DMS 273 (cell line): ENCODE measurements around the gene SDK1.
"Not testable (repeated sequence)": the region's sequence is repeated elsewhere in the genome, so short reads cannot be mapped to it uniquely, and the experiment has no call there.

Experiments used
- DNase-seq: peaks from one replicate; lab custom pipeline; 2025; ENCODE audit not compliant: unreplicated experiment; lab: John Stamatoyannopoulos, UW

SDK1 gene

DNA sequence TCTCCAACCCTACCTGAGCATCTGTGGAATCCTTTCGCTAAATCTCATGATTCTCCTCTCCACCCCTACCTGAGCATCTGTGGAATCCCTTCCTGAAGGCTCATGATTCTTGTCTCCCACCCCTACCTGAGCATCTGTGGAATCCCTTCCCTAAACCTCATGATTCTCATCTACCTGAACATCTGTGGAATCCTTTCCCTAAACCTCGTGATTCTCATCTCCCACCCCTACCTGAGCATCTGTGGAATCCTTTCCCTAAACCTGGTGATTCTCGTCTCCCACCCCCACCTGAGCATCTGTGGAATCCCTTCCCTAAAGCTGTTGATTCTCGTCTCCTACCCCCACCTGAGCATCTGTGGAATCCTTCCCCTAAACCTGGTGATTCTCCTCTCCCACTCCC lies 342.0 kb downstream of the SDK1 start:
- DNase-seq: no peak

DNA sequence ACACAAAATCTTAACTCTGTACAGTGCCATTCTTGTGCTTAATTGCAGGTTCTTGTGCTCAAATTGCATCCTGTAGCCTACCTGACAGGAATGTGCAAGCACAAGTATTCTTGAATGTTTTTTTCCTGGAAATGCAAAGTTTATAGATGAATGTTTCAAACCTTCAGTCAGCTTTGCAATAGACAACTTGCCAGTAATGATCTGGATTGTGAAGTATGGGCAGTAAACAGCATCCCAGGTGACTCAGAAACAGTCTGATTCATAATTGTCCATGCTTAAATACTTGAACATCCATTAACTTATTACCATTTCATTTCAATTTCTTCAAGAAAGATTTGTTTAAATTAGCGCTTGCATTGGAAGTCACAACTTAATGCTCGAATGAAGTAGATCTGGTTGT lies 347.2 kb downstream of the SDK1 start:
- no peak for DNase-seq

DNA sequence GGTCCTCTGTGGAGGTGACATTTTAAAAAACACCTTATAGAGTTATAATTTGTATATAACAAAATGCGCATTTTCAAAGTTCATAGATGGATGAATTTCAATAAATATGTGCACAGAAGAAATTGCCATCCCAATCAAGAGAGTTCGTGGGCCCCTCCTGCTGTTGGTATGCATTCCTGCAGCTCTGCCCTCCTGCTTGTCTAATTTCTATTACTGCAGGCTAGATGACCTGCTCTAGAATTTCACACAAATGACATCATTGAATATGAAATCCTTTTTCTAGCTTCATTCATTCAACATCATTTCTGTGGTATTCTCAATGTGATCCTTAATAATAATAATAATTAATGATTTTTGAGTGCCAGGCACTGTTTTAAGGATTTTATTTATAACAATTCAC lies 348.2 kb downstream of the SDK1 start:
- peak; percentile 35 for DNase-seq

DNA sequence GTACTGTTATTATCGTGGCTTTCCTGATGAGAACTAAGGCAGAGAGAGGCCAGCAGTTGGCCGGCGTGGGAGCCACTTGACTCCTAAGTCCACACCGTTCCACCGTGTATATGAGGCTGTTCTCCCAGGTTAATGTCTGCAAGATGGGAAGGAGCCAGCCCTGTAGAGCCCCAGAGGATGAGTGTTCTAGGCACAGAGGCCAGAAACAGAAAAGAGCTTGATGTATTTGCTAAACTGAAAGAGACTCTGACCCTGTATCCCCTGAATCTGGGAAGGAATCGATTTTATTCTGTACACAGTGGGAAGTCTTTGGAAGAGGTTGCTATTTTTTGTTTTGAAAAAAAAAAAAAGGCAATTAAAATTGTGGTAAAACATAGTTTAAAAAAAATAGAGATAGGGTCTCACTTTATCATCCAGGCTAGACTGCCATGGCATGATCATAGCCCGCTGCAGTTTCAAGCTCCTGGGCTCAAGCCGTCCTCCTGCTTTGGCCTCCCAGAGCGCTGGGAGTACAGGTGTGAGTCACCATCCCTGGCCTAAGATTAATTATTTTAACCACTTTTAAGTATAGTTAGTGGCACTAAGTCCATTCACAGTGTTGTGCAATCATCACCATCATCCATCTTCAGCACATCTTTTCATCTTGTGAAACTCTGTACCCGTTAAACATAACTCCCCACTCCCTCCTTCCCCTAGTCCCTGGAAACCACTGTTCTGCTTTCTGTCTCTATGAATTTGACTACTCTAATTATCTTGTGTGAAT lies 348.8 kb downstream of the SDK1 start:
- DNase-seq: no peak

DNA sequence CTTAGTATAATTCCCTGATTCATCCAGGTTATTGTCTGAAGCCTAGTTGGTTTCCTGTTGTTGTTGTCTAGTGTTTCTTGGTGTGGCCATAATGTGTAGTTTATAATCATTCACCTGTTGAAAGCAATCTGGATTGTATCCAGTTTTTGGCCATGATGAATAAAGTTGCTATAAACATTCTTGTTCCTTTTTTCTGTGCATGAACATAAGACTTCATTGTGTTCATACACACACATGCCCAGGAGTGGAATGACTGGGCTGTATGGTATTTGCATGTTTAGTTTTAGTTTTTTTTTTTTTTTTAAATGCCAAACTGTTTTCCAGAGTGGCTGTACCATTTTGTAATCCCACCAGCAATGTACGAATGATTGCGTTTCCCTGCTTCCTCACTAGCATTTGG lies 349.8 kb downstream of the SDK1 start:
- DNase-seq: no peak

DNA sequence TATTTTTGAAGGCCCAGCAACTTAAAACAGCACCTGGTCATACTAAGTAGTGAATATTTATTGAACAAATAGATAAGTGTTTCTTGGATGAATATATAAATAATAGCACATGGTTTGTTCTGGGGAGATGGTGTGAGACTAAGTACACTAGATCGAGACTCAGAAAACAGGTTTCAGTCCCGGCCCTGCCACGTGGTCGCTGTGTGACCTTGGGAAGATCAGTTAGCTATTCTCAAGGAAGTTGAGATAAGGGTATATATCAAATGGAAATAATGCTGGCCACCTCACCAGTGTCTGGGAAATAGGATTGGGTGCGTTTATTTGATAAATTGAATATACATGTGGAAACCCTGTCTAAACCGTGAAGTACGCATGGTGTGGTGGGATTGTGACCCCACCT lies 354.6 kb downstream of the SDK1 start:
- DNase-seq: no peak

DNA sequence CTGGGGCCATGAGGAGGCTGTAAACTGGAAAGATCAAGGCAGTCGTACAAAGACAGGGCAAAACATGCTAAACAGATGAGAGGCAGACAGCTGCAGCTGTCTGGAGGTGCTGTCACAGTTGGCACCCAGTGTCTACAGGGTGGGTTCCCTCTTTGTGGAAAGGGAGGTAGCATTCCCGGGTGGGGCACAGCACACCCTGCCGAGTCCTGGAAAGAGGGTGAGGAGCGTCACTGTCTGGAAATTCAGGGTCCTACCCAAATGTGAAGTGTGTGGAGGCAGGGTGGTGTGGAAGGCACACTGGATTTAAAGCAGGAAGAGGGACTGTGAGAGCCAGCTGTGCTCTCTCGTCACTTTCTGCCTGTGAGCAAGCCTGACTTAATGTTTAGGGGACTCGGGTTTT lies 356.2 kb downstream of the SDK1 start:
- DNase-seq: no peak

DNA sequence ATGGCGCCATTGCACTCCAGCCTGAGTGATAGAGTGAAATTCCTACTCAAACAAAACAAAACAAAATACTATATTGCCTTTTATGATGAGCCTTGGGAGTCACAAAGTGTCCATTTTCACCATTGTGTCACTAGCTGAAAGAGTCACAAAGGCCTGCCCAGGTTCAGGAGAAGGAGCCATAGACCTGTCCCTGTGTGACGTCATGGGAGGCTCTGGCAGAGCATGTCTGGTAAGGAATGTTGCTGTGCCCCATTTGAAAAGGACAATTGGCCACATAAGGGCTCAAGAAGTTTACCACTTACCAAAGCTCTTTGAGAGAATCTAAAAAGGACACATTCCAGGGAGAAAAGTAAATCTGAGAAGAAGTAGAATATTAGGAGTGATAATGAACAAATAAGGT lies 367.7 kb downstream of the SDK1 start:
- DNase-seq: no peak

DNA sequence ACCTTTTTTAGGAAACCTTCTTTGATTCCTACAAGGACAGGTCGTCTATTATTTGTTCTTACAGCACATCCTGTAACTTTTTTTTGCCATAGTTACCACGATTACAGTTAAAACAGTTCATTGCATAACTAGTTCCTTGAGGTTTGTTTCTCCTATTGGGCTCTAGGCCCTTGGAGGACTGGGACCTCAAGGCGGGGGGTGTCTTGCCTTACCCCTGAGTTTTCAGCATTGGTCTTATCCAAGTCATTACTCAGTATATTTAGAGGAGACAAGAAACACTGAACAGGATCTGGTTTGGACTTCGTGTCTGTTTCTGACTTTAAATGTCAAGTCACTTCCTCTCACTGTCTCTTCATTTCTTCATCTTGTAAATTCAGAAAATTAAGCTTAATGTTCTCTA lies 369.8 kb downstream of the SDK1 start:
- DNase-seq: no peak

DNA sequence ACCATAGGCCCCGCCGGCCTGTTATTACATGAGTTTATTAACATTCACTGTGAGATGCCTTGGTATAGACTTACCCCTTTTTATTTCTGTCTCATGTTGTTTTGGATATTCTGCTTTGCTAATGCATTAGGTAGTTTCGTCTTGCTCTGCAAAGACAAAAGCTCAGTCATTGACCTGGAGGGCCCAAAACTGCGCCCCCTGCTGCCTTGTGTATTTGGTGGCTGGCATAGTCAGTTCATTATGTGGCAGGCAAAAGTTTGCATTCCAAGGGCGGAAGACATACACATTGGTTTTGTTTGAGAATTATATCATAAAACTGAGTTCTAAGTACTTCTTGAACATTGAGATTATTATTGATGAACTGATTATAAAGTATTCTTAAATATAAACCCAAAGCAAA lies 372.5 kb downstream of the SDK1 start:
- peak; percentile 64 for DNase-seq

DNA sequence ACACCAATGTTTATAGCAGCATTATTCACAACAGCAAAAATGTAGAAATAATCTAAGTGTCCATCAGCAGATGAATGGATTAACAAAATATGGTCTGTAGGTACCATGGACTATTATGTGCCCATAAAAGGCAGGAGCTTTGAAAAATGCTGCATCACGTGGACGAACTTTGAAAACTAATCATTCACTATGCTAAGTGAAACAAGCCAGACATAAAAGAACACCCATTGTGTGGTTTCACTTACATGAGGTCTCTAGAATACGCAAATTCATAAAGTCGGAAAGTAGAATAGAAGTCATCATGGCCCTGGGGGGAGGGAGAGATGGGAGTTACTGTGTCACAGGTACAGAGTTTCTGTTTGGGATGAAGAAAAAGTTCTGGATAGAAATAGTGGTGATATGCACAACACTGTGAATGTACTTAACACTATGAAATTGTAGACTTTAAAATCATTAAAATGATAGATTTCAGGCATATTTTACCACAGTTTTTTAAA lies 377.3 kb downstream of the SDK1 start:
- DNase-seq: no peak

DNA sequence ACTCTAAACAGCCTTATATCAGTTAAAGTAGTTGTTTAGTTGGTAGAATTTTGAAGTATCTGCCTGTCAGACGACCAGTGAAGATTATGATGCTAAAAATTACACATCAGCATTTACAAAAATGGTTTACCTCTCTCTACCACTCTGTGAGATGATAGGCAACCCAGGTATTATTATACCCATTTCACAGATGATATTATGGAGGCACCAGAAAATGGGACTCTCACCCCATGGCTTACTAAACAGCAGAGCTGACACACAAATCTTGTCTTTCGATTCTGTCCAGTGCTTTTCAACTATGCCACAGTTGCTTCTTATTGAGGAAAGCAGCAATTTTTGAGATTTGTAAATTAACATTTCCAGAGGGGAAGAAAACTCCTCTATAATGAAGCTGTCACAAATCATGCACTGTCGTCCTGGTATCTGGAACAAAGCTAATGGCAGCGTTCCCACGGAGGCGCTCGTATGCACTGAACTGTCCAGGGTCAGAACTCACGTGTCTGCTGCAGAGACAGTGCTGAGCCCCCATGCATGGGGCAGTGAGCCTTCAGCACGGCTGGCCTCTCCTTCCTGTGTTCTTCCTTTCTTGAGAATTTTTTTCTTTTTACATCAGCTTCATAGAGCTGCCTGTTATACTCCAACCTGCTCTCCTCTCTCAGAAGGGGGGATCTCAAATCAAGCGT lies 381.1 kb downstream of the SDK1 start:
- no peak for DNase-seq

DNA sequence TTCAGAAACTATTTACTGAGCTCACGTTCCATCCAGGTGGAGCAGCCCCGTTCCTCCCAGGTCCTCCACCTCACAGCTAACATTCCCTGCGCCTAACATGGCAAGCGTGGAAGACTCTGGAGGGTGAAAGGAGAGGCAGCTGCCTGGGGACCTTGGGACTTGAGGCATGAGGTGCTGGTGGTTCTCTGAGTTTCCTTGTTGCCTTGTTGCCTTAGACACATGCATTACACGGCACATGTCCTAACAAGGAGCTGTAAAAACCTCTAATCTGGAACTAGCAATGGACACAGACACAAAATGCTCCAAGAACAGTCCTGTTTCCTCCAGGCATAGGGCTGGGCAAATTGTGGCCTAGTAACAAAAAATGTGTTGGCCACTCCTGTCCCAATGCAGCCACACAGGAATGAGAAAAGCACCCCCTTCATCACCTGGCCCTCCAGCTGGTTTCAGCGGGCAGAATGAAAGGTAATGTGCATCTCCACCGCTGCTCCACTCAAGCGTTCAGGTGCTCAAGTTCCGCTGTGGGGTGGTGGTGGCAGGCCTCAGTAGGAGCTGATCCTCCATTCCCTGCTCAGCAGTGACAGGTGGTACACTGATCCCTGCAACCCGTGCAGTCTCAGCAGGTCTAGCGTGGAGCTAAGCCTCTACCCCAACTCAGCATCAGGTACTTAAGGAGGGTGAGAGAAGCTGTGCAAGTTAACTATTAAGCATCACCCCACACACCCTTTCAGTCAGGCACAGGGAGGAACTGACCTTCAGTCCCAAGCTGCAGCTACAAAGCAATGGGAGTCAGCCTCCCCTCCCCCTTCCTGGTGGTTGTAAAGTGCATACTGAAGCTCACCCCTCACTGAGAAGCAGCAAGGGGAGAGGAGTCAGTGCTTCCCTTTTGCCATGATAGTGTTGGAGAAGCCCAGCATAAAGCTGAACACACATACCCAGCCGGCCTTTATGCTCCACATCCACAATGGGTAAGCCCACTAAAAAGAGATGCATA lies 382.8 kb downstream of the SDK1 start:
- no peak for DNase-seq

DNA sequence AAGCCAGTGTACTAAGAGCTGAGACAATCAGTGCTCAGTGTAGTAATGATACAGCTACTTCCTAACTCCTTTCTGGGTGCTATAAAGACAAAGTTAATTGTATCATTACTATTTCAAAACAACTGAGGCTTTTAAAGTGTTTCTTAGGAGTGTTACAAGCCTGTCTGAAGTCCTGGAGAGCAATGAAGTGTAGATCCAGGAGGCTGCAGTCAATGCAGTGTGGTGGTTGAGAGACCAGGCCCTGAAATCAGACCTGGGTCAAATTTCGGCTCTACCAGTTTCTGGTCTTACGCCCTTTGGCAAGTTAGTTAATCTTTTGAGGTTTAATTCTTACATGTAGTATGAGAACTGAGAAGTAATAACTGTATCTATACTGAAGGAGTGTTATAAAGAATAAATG lies 387.0 kb downstream of the SDK1 start:
- DNase-seq: no peak

DNA sequence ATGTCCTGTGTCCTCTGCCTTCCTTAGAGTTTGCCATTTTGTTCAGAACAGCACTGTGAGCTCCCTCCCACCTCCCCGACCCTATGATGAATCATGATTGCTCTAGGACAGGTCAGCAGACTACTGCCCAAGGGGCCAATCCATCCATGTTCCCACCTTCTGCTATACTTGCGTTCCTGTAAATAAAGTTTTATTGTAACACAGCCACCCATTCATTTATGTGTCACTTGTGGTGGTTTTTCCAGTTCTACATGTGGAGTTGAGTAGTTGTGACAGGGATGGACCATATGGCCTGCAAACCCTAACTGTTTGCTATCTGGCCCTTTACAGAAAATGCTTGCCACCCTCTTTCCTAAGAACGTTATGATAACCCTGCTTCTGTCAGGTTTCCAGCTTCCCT lies 387.8 kb downstream of the SDK1 start:
- no peak for DNase-seq

DNA sequence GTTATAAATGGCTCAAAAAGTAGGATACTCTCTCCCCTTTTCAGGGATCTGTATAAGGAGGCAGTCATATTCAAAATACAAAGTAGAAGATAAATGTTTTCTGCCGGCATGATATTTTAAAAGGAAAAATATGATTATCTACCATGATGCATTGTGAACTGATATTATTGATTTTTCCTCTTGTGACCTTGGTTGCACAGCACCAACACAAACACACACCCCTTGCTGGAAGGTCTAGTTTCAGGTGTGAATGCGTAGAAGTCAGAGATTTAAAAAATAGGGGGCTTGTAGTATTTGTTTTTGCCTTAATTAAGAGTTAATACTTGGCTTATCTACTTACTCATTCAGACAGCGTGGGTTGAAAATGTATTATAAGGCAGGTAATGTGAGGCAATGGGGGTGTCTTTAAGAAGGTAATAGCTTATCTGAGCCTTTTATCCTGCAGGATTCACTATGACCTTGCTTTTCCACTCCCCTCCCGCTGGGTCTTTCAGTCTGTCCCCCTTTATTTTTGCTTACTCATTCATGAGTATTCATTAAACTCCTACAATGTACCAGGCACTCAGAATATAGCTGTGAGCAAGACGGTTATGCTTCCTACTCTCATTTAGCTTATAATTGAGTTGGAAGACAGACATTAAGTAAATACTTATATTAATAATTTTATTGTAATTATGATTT lies 390.6 kb downstream of the SDK1 start:
- no peak for DNase-seq

DNA sequence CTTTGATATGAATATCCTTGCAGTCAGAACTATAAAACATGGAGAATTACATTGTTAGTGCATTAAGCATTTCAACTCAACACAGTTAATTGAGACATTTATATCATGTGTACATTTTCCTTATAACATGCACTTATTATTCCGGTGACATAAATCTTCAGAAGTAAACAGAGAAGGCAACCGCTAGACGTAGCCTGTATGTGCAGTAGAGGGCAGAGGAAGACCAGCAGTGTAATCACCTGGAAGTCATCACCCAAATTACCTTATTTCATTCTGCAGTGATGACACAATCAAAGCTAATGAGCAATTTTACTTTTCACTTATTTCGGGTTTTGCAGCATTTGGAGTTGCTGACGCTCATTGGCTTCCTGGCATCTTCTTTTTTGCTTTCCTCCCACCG lies 394.6 kb downstream of the SDK1 start:
- peak; percentile 7 for DNase-seq

DNA sequence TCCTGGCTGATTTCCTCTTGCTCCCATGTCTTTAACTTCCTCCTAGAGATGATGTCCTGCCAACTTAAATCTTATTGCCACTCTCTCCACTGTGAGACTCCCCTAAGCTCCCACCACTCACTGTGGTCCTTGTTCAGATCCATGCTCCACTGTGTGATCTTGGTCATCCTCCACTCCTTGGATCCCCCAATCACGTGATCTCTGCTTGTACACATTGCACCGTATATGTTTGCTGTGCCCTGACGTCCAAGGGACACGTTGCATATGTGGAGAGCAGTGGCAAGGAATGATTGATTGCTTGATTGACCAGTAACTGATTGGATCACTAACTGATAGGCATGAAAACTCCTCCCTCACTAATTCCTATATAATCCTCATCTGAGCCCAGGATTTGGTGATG lies 395.1 kb downstream of the SDK1 start:
- no peak for DNase-seq

DNA sequence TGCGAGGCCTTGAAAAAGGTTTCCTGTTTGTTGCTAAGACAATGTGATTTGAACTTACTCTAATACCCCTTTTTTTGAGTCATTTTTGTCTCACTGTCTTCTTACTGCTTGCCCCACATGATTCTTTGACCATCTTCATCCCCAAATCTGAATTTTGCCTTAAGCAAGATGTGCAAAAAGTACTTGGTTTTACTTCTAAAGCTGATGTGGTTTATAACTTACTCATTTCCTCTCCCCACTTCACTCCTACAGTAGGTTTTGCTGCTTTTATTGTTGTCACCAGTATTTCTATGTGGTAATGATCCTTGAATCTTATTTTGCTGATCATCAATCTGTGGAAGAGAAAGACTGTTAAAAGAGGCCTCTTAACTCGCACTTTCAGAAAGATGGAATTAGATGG lies 396.4 kb downstream of the SDK1 start:
- DNase-seq: no peak

DNA sequence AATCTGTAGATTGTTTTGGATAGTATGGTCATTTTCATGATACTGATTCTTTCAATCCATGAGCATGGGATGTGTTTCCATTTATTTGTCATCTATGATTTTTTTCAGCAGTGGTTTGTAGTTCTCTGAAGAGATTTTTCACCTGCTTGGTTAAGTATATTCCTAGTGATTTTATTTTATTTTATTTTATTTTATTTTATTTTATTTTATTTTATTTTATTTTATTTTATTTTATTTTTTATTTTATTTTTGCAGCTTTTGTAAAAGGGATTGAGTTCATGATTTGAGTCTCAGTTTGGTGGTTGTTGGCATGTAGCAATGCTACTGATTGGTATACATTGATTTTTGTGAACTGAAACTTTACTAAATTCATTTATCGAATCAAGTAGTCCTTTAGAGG lies 404.2 kb downstream of the SDK1 start:
- no peak for DNase-seq

DNA sequence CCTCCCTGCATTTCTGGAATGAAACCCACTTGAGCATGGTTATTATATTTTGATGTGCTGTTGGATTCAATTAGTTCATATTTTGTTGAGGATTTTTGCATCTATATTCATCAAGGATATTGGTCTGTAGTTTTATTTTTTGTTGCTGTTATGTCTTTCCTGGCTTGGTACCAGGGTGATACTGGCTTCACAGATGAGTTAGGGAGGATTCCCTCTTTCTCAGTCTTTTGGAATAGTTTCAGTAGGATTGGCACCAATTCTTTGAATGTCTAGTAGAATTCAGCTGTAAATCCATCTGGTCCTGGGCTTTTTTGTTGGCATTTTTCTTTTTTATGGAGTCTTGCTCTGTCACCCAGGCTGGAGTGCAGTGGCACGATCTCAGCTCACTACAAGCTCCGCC lies 405.0 kb downstream of the SDK1 start:
- DNase-seq: not testable (repeated sequence)
